ENCODE data around the gene FAM47E. TPM values are rescaled to one million over a fixed set of nuclear protein-coding genes. Genes with fewer than 3 reads are reported as not detected.

The FAM47E gene
- total RNA-seq, 1 donor from 2014 or later: 3.5 TPM

- no peak for TF ChIP-seq CTCF (conservative IDR thresholded peaks at IDR 0.05; ENCODE audit: low read depth, low read length)
- H3K4me3 ChIP-seq (ENCODE audit: low read depth, low read length): peak overlapping the region; percentile 80
These were observed 741 bp downstream of the FAM47E start for GRCh38 chr4:76252271-76252653.

GRCh38 chr4:76253511-76253910, 2.0 kb downstream of the FAM47E start:
- no peak for DNase-seq (ENCODE audit: low read depth)
- no peak for TF ChIP-seq CTCF (conservative IDR thresholded peaks at IDR 0.05; ENCODE audit: low read depth, low read length)
- no peak overlapping the region for H3K4me3 ChIP-seq (ENCODE audit: low read depth, low read length)

More at GRCh38 chr4:76252271-76252653, 741 bp downstream of the FAM47E start:
- DNase-seq (ENCODE audit: low read depth): no peak

- no peak for DNase-seq (ENCODE audit: low read depth)
- H3K4me3 ChIP-seq (ENCODE audit: low read depth, low read length): no peak overlapping the region
- TF ChIP-seq CTCF (conservative IDR thresholded peaks at IDR 0.05; ENCODE audit: low read depth, low read length): no peak
These were observed 4.5 kb downstream of the FAM47E start for GRCh38 chr4:76256032-76256431.

GRCh38 chr4:76256968-76257367, 5.4 kb downstream of the FAM47E start:
- no peak for TF ChIP-seq CTCF (conservative IDR thresholded peaks at IDR 0.05; ENCODE audit: low read depth, low read length)
- no peak for DNase-seq (ENCODE audit: low read depth)
- H3K4me3 ChIP-seq (ENCODE audit: low read depth, low read length): no peak overlapping the region

GRCh38 chr4:76257824-76258223, 6.3 kb downstream of the FAM47E start:
- no peak for DNase-seq (ENCODE audit: low read depth)
- no peak overlapping the region for H3K4me3 ChIP-seq (ENCODE audit: low read depth, low read length)
- TF ChIP-seq CTCF (conservative IDR thresholded peaks at IDR 0.05; ENCODE audit: low read depth, low read length): no peak

GRCh38 chr4:76260571-76260970, 9.1 kb downstream of the FAM47E start:
- DNase-seq (ENCODE audit: low read depth): no peak
- no peak overlapping the region for H3K4me3 ChIP-seq (ENCODE audit: low read depth, low read length)
- no peak for TF ChIP-seq CTCF (conservative IDR thresholded peaks at IDR 0.05; ENCODE audit: low read depth, low read length)

- no peak overlapping the region for H3K4me3 ChIP-seq (ENCODE audit: low read depth, low read length)
- TF ChIP-seq CTCF (conservative IDR thresholded peaks at IDR 0.05; ENCODE audit: low read depth, low read length): no peak
- DNase-seq (ENCODE audit: low read depth): no peak
These were observed 14.2 kb downstream of the FAM47E start for GRCh38 chr4:76265631-76266218.
